Hematopoietic multipotent progenitor cell (in vitro differentiated cells): ENCODE measurements around the gene TEX30. TPM values are rescaled to one million over a fixed set of nuclear protein-coding genes. Genes with fewer than 3 reads are reported as not detected.

Source experiments
- DNase-seq, 3 donors: peaks; one replicate each; pipeline ENCODE4 v3.0.0-alpha.2; 2011 to 2015; ENCODE audit warnings: low read depth in 2 of 3, low spot score in 2 of 3
- total RNA-seq: library from RNA; depleted of rRNA; stranded (reverse); fragments of >200 nt; gene quantifications from one replicate; pipeline ENCODE4 v1.2.3, GENCODE V29; 2012

TEX30 gene
- 5.9 TPM for total RNA-seq

DNA sequence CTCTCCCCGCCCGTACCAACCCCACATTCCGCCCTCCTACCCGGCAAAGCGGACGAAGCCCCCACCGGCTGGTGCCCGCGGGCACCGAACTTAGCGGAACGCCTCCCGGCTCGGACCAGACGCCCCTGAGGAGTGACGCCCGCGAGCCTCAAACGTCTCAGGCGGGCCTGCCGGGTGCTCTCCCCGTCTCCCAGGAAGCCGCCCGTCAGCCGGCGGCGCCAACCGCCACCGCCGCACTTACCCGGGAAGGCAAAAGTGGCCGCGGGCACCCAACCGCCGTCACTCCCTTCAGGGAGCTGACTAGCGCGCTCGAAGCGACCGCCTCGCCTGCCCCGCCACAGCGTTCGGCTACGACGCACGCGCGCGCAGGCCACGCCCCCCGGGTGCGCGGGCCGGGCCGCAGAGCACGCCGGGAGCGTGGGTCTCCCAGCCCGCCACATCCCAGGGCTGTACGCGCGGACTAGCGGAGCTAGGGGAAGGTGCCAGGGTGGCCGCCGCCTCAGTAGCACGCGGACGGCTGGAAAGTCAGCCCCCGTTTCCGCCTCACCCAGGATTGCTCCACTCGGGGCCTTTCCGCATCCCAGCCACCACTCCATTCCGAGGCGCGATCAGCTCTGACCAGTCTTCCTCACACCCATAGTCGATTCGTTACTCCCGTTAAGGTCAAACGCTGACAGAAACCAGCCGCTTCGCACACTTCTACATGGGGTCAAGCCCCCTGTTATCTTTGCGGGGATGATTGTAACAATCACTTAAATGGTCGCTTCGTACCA, at the start of gene TEX30:
Gene TEX30 (minus strand): TSS at position 346 of the 773 bp plus-strand sequence. CDS start 3,760 bp downstream, outside the sequence.
- peak; percentile 82 to 89 (median 86) for DNase-seq

DNA sequence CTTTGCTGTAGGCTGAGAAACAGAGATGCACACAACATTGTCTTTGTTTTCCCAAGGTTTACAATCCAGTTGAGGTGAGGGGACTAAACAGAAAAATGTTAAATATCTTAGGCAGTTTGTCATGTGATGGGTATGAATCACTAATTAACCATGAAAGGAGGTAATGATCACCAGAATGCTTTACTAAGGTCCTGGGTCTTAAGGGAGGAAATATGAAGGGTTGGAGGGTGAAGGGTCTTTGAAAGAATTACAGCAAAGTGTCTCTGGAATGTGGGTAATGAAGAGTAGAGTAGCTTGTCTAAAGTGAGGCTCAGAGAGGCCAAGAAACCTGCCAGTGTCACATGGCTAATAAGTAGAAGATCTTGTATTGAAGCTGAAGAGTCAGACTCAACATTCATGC, 44.3 kb upstream of the TEX30 start:
- DNase-seq, result no peak

DNA sequence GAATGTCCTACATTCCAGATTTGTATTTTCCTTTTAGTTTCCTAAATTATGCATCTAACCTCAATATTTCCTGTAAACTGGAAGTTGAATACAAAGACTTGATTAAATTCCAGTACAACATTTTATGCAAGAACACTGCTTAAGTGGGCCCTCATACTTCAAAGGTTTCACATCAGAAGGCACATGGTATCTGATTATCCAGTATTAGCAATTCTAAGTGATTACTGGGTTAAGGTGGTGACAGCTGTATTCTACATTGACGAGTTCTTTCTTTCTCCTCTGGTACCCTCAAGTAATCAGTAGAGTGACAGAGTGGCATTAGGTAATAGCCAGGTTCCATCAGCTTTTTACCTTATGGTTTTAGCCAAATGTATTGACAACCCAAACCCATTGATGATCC, 43.7 kb upstream of the TEX30 start:
- no peak for DNase-seq

DNA sequence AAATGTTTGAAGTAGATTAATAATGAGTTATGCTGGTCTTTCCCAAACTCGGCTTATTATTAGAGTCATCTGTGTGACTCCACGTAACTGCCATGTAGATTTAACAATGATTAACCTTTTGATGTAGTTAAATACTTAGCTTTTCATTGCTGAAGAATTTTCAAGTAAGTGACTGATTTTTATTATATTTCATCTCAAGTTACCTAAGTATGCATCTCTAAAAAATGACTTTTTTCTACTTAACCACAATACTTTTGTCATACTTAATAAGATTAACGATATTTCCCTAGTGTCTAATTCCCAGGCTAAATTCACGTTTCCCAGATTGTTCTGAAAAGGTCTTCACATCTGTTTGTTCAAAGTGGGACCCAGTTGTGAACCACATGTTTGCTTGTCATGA, 43.1 kb upstream of the TEX30 start:
- DNase-seq, result no peak

DNA sequence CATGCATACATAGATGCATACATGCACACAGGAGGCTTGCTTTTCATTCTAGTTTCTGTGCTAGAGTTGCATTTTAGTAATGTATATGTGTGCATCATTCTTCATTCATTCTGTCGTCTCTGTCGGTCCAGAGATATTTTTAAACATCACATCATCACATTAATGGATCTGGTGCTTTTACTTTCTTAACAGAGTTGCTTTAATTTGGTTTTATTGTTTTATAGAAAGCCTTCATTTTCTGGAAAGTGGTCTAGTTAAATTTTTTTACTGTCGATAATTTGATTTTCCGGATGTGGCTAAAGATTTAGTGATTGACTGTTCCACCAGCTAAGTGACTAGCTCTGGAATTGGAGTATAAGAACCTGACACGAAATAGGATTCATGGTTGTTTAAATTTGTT, 42.2 kb upstream of the TEX30 start:
- DNase-seq, result no peak

DNA sequence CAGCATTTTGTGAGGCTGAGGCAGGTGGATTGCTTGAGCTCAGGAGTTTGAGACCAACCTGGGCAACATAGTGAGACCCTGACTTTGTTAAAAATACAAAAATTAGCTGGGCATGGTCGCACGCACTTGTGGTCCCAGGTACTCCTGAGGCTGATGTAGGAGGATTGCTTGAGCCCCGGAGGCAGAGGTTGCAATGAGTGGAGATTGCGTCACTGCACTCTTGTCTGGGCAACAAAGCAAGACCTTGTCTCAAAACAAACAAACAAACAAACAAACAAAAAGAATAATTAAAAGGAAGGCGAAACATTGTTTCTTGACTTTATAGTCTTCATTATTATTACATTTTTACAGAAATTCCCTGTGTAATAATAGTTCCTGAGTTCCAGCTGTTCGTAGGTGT, 41.2 kb upstream of the TEX30 start:
- no peak for DNase-seq

DNA sequence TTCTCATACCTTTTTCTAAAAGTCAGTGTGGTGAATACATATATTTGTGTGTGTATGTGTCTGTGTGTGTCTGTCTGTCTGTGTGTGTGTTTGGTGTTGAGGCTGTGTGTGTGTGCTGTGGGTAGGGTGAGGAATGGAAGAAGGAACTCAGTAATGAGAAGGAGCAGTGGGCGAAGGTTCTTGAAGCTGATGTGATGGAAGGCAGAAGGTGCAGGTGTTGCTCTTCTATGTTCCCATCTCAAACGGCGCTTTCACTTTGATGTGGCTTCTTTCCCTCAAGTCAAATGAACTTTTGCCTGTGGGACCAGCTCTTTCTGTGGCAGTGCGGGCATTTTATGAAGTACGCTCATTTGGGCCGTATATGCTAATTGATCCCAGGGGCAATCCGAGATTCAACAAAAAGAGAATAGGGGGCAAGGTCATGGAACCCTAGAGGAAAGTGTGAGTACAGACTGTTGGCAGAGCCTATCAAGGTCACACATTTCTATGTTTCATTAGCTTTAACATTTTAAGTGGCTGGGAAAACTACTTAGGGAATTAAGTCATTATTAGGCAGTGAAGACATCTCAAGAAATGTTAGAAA, 40.5 kb upstream of the TEX30 start:
- no peak for DNase-seq

DNA sequence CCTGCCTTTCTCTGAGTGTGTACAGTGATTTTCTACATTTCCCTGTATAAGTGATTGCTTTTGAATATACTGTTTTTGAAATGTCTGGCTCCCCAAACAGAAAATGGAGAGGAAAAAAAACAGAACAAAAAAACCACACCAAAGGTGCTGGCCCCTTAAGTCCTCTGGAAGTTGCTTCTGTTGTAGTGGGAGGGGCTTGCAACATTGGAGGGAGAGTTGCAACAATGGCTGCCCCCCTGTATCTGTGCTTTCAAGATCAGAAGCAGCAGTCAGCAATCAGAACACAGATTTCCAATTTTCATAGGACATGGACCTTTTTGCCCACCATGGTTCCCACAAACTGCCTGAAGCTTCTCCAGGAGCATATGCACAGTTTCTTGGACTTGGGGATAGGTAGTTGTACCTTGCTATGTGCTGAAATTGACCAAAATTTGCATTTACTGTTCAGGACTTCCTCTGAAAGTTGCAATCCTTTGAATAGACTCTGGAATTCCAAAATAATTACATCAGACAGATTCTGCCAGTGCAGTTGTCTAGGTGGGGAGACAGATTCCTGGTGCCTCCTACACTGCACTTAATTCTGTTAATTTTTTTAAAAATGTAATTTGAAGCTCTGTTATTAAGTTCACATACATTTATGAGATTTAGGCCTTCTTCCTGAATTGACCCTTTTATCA, 39.2 kb upstream of the TEX30 start:
- no peak for DNase-seq

DNA sequence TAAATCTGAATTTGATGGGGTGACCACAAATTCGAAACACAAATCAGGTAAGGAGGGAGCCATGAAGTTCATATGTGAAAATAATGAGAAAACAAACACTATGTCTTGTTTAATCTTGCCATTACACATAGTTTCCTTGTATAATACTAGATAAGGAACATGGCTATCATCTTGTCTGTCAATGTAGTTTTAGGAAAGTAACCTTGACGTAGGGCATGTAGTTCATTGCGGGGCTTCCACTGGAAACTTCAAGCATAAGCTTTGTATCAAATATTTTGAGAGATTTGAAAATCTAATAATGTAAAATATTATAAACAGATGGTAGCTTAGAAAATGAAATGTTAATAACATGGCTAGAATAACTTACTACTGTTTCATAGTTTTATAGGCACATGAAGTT, 34.1 kb upstream of the TEX30 start:
- no peak for DNase-seq

DNA sequence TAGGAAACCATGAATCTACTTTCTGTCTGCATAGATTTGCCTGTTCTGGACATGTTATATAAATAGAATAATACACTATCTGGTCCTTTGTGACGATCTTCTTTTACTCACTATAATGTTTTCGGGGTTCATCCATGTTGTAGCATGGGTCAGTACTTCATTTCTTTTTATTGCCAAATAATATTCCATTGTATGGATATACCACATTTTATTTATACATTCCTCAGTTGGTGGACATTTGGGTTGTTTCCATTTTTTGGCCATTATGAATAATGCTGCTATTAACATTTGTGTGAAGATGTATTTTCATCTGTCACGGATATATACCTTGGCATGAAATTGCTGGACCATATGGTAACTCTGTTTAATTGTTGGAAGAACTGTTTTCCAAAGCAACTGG, 32.1 kb upstream of the TEX30 start:
- no peak for DNase-seq

DNA sequence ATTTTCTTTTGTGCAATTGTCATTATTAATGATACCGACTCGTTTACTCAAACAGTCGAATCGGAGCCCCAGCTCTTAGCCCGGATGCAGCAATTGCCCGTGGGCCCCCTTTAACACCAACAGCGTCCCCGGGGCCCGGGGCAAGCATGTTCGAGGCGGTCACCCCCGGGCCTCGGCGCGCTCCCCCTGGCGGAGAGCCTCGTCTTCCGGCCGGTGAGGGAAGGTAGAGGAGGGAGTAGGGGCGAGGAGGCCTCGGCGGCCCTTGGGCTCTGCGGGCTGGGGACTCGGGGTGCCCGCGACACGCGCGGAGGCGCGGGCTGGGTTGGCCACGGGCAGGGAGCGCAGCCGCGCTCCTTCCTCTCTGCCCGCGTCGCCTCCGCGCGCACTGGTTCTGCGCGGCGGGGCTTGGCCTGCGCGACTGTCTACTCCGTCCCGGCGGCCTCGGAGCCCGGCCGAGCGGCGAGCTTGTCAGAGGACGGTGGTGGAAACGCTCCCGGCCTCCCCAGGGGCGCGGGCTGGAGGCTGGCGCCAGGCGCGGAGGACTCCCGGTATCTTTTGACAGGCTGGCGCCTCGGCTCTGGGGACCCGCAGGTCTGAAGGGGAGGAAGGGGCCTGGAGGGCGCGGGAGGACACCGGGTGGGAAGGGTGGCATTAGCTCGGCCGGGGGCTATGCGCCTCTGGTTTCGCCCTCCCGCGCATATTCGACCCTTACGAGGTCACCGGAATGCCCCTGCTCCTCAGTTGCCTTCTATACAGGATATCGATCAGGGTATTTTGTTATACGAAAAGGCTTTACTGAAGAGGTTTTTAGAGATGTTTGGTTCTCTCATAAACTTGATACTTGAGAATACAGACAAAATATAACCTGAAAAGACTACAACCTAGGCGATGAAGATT, 26.8 kb upstream of the TEX30 start:
- peak; percentile 61 to 93 (median 90) for DNase-seq

DNA sequence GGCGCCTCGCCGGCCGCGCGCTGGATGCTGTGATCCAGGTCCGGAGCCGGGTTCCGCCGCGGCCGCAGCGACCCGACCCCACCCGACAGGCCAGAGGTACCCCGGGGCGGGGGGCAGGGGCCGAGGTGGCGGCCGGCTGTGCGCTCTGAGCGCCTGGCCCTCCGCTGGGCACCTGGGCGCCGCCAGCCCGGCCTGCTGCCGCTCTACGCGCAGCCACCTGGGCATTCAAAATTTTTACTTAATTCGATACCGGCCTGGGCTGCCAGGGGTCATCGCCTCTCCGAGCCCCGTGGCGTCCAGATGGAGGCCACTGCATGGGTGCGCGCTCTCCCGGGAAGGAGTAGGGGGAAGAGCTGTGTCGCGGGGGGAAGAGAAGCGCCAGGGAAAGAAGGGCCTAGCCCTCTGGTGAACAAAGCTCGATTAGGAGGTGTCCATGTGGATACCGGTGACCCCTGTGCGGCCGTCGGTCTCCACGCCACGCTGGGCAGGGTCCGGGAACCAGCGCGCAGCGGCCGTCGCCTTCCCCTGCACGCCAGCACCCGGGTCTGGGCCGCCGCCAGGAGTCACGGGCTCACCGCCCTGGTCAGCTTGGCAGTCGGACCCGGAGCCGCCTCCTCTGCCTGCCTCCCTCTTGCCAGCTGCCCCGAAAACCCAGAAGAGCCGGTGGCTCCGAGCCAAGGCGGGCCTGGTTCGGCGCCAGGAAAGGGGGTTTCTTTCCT, 26.0 kb upstream of the TEX30 start:
- no peak for DNase-seq

DNA sequence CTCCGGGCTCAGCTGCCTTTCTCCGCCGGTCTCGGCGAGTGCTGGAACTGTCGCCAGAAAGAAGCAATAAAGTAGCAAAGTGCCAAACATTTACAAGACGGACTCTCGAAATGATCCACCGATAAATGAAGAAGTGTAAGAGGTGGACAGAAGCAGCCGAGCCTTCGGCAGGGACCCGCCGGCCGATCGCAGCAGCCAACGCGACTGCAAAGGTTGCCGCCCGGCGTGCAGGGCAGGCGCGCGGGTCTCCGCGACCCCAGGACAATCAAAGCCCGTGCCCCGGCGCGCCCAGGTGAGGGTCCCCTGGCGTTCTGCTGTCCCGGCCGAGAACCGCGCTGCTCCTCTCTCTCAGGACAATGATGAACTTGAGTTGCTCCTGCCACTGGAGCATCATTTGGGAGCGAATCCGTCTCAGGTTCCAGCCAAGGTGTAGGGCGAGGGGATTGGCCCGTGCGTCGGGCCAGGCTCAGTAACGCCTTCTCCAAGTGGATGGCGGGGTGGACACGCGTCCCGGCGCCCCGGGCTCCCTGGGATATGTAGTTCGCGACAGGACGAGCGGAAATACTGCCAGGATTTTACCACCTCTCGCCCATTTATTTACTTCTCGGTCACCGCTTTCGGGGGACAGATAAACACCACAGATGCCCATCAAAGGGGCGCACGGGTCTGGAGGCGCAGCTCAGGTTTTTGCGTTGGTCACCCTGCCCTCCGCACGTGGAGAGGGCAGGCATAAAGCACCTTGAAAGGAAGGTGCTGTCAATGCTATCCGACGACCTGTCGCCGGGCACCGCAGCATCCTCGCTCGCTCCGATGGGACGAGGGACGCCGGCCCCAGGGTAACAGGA, 25.2 kb upstream of the TEX30 start, which contains the start of the genes BIVM and POGLUT2:
Gene BIVM (plus strand): TSS at position 539 of the 845 bp plus-strand sequence. CDS start 8,149 bp downstream, outside the sequence.
Gene POGLUT2 (minus strand): TSS at position 396 of the 845 bp plus-strand sequence. CDS start 306 bp downstream, at position 90.
- DNase-seq, result peak in 2 of 3 donors; percentile 84 to 89

DNA sequence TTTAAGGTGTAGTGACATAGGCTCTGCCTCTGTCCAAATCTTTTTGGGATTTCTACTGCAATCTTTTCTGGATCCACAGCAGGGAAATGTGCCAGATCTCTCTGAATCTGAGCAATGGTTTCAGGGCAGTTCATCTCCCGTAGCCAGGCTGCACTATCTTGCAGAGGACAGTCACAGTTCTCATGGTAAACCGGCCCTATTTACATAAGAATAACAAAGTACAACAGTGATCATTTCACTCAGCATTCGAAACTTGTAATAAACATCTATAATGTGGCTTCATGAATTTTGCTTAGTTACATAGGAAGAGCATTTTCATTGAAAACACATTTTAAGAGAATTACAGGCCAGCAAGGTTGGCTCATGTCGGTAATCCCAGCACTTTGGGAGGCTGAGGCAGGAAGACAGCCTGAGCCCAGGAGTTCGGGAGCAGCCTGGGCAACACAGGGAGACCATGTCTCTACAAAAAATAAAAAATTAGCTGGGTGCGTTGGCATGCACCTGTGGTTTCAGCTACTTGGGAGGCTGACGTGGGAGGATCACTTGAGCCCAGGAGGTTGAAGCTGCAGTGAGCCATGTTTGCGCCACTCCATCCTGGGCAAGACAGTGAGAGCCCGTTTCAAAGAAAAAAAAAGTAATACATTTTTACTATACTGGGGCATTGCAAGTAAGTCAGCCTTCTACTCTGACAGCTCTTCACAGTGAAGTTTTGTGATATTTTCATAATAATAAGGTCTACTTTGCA, 20.2 kb upstream of the TEX30 start:
- DNase-seq, result no peak

DNA sequence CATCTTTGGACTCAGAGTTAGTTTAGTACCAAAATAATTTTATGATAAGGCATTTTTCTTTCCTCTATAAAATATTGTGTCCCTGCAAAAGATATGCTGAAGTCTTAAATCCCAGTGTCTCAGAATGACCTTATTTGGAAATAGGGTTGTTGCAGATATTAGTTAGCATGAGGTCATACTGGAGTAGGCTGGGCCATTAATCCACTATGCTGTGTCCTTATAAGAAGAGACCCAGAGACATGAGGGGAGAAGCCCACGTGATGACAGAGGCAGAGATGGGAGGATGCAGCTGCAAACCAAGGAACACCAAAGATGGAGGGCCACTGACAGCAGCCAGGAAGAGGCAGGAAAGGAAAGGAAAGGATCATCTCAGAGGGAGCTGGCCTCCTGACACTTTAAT, 18.8 kb upstream of the TEX30 start:
- DNase-seq, result no peak

DNA sequence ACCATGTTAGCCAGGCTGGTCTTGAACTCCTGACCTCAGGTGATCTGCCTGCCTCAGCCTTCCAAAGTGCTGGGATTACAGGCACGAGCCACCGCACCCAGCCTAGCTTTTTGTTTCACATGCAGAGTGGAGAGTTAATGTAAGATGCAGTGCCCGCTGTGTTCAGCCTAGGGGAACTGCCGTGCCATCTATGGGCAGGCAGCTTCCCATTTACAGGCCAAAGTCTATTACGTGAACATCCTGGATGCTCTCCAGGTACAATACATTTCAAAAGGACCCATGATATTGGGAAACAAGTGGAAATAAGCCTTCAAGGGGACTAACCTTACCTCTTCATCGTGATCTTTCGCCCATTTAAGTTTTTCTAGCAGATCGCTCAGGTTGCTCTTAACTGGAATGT, 15.1 kb upstream of the TEX30 start:
- no peak for DNase-seq

DNA sequence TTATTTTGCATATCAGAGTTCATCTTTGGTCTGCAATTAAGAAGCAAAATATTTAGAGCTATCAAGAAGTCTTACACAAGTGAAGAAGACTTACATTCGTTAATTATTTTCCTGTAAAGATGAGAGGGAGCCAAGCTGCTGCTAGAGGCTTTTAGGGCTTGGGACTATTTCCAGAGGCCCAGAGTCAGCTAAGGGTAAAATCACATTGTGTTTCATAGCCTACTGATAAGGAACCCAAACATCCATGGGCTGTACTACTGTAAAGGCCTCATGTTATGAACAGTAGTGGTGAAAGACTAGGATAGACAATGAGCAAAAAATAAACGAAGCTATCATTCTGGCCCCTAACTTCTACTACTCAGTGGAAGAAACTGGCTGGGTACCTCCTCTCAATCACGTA, 10.9 kb upstream of the TEX30 start:
- no peak for DNase-seq

DNA sequence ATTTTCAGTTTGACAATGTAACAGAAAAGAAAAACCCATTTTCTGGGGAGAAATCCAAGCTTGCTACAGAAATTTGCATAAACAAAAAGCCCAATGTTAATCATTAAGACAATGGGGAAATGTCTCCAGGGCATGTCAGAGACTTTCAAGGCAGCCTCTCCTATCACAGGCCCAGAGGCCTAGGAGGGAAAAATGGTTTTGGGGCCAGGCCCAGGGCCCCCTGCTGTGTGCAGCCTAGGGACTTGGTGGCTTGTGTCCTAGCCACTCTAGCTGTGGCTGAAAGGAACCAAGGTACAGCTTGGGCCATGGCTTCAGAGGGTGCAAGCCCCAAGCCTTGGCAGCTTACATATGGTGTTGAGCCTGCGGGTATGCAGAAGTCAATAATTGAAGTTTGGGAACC, 8.0 kb upstream of the TEX30 start:
- DNase-seq, result no peak
